ENCODE results near the gene RHBDL2. TPM values are rescaled to one million over a fixed set of nuclear protein-coding genes. Genes with fewer than 3 reads are reported as not detected.
"Not testable (repeated sequence)": the region's sequence is repeated elsewhere in the genome, so short reads cannot be mapped to it uniquely, and the experiment has no call there.

The RHBDL2 gene
- polyA plus RNA-seq, 3 donors = 0.62 to 1.1 (median 0.86) TPM

- DNase-seq (ENCODE audit: low read depth in 3 of 3, low spot score in 2 of 3) = no peak
Measured at GRCh38 chr1:38885092-38885491, 56.5 kb downstream of the RHBDL2 start.

GRCh38 chr1:38881487-38881886 is 60.1 kb downstream of the RHBDL2 start, which contains the start of gene GJA9:
TSS of gene GJA9 (minus strand) at chr1:38881587. CDS start at chr1:38876098, 5,489 bp downstream.
- DNase-seq (ENCODE audit: low read depth in 3 of 3, low spot score in 2 of 3) = no peak

- no peak for DNase-seq (ENCODE audit: low read depth in 3 of 3, low spot score in 2 of 3)
Measured at GRCh38 chr1:38875811-38876210, 65.8 kb downstream of the RHBDL2 start.

GRCh38 chr1:38873027-38873969 is 68.3 kb downstream of the RHBDL2 start, which contains the start of gene MYCBP:
TSS of gene MYCBP (minus strand) at chr1:38873348. CDS start at chr1:38873305, 43 bp downstream.
- peak; percentile 88 to 92 (median 88) for DNase-seq (ENCODE audit: low read depth in 3 of 3, low spot score in 2 of 3)

- DNase-seq (ENCODE audit: low read depth in 3 of 3, low spot score in 2 of 3) = no peak
Measured at GRCh38 chr1:38872401-38873026, 69.1 kb downstream of the RHBDL2 start.

- no peak for DNase-seq (ENCODE audit: low read depth in 3 of 3, low spot score in 2 of 3)
Measured at GRCh38 chr1:38870996-38871395, 70.6 kb downstream of the RHBDL2 start.

- DNase-seq (ENCODE audit: low read depth in 3 of 3, low spot score in 2 of 3) = no peak
Measured at GRCh38 chr1:38867208-38867607, 74.4 kb downstream of the RHBDL2 start.

- no peak for DNase-seq (ENCODE audit: low read depth in 3 of 3, low spot score in 2 of 3)
Measured at GRCh38 chr1:38865112-38865715, 76.4 kb downstream of the RHBDL2 start.

GRCh38 chr1:38860454-38860795 is 81.2 kb downstream of the RHBDL2 start:
- DNase-seq (ENCODE audit: low read depth in 3 of 3, low spot score in 2 of 3) = no peak

GRCh38 chr1:38859561-38860453 is 81.8 kb downstream of the RHBDL2 start, which contains the start of gene RRAGC:
TSS of gene RRAGC (minus strand) at chr1:38859772. CDS start at chr1:38859646, 126 bp downstream.
- DNase-seq (ENCODE audit: low read depth in 3 of 3, low spot score in 2 of 3) = peak; percentile 80 to 95 (median 88)

- peak in 1 of 3 donors; percentile 21 for DNase-seq (ENCODE audit: low read depth in 3 of 3, low spot score in 2 of 3)
Measured at GRCh38 chr1:38858833-38859560, 82.6 kb downstream of the RHBDL2 start.

- no peak for DNase-seq (ENCODE audit: low read depth in 3 of 3, low spot score in 2 of 3)
Measured at GRCh38 chr1:38852780-38853179, 88.8 kb downstream of the RHBDL2 start.

GRCh38 chr1:38848071-38848470 is 93.6 kb downstream of the RHBDL2 start:
- no peak for DNase-seq (ENCODE audit: low read depth in 3 of 3, low spot score in 2 of 3)

GRCh38 chr1:38846210-38846609 is 95.4 kb downstream of the RHBDL2 start:
- no peak for DNase-seq (ENCODE audit: low read depth in 3 of 3, low spot score in 2 of 3)

- DNase-seq (ENCODE audit: low read depth in 3 of 3, low spot score in 2 of 3) = not testable (repeated sequence)
Measured at GRCh38 chr1:38845088-38845487, 96.5 kb downstream of the RHBDL2 start.

GRCh38 chr1:38840281-38840680 is 101.3 kb downstream of the RHBDL2 start:
- DNase-seq (ENCODE audit: low read depth in 3 of 3, low spot score in 2 of 3) = no peak

- no peak for DNase-seq (ENCODE audit: low read depth in 3 of 3, low spot score in 2 of 3)
Measured at GRCh38 chr1:38839363-38839762, 102.3 kb downstream of the RHBDL2 start.

GRCh38 chr1:38836316-38836715 is 105.3 kb downstream of the RHBDL2 start:
- not testable (repeated sequence) for DNase-seq (ENCODE audit: low read depth in 3 of 3, low spot score in 2 of 3)
